B cell (primary cell): Measurements from ENCODE around the gene CADM1.

Source experiments
- EZH2 ChIP-seq: IDR thresholded peaks from 2 replicates; pipeline ENCODE4 v1.6.1; 2012; ENCODE audit warnings: borderline replicate concordance, low read depth, mild to moderate bottlenecking, moderate library complexity, low read length; ENCODE audit not compliant: insufficient read depth, poor library complexity, severe bottlenecking
- TF ChIP-seq, protein P1 (sequence below): fragments of 200-600 bp; IDR thresholded peaks from one replicate; pipeline ENCODE4 v1.8.0; 2022; ENCODE audit warnings: antibody characterized with exemption, mild to moderate bottlenecking

DNA sequence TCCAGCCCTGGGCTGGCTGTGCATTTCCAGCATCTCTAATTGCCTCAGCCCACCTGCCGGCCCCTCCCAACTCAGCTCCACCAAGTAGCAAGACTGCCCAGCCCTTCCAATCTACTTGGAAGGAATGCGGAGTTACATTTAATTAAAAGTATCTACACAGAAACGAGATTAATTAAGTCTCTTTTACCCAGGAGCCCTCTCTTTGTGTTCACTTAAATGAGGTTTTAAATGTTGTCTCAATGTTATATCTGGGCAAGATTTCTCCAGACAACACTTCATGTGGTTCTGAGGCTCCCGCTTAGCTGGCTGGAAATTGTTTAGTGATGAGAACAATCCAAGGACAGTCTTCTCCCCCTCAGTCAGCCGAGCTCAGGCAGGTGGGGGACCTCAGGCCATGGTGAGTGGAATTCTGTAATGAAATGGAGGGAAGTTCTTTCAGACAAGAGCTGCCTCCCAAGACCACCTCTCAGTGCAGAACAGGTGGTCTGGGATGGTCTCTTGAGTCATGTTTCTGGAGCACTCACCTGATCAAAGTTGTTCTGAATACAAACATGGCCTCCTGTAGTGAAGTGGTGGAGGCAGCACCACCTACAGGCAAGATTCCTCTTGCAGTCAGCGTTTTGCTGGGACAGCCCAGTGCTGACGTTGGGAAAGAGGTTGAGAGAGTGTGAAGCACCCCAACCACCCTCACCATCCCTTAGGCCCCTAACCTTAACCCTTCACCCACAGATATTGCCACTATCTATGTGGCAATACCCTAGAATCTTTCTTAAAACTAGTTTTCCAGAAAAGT lies 371.6 kb downstream of the CADM1 start:
- TF ChIP-seq, protein P1, sequence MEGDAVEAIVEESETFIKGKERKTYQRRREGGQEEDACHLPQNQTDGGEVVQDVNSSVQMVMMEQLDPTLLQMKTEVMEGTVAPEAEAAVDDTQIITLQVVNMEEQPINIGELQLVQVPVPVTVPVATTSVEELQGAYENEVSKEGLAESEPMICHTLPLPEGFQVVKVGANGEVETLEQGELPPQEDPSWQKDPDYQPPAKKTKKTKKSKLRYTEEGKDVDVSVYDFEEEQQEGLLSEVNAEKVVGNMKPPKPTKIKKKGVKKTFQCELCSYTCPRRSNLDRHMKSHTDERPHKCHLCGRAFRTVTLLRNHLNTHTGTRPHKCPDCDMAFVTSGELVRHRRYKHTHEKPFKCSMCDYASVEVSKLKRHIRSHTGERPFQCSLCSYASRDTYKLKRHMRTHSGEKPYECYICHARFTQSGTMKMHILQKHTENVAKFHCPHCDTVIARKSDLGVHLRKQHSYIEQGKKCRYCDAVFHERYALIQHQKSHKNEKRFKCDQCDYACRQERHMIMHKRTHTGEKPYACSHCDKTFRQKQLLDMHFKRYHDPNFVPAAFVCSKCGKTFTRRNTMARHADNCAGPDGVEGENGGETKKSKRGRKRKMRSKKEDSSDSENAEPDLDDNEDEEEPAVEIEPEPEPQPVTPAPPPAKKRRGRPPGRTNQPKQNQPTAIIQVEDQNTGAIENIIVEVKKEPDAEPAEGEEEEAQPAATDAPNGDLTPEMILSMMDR, result no peak
- TF ChIP-seq EZH2, result no peak
